ENCODE results near the gene TRAF1.
"Not testable (repeated sequence)": the region's sequence is repeated elsewhere in the genome, so short reads cannot be mapped to it uniquely, and the experiment has no call there.

The TRAF1 gene, protein sequence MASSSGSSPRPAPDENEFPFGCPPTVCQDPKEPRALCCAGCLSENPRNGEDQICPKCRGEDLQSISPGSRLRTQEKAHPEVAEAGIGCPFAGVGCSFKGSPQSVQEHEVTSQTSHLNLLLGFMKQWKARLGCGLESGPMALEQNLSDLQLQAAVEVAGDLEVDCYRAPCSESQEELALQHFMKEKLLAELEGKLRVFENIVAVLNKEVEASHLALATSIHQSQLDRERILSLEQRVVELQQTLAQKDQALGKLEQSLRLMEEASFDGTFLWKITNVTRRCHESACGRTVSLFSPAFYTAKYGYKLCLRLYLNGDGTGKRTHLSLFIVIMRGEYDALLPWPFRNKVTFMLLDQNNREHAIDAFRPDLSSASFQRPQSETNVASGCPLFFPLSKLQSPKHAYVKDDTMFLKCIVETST

DNA sequence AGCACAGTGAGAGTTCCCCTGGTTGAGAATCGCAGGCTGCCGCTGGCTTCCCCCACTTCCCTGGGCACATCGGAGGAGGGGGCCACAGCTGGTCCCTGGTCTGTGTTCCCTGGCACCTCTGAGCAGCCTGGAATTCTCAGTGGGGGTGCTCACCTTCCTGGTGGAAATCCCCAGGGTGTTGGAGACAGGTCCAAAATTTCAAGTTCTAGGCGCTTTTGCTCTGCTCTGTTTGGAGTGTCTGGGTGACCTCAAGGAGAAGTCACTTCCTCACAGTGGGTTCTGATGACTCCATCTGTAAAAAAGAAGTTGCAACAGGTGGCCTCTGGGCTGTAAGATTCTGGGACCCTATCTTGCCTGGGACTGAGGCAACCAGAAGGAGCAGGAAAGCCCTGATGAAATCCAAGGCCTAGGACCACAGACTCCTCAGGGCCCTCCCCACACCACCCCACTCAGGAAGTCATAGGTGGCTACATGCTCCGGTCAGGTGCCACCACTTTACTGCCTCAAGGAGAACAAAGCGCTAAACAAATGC, at the start of gene TRAF1:
Gene TRAF1 (minus strand): TSS at position 400 of the 532 bp plus-strand sequence. CDS start 721 bp downstream, outside the sequence.
- no peak for DNase-seq (ENCODE audit: low spot score)

DNA sequence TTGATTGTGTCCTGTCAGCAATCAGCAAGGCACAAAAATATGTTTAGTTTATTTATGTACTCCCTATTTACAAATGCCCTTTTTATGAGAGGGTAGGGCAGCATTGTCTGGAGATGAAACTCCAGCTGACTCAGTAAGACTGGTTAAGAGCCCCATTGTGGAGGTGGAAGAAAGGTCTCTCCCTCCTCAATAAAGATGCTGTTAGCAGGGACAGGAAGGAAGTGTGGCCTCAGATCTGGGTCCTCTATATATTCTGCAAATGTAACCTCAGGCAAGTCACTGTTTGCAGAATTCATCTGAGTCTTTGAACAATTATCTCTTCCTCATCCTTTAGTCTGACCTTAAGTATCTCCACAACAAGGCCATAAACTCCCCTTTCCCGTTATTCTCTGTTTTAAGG, 48.3 kb upstream of the TRAF1 start:
- no peak for DNase-seq (ENCODE audit: low spot score)

DNA sequence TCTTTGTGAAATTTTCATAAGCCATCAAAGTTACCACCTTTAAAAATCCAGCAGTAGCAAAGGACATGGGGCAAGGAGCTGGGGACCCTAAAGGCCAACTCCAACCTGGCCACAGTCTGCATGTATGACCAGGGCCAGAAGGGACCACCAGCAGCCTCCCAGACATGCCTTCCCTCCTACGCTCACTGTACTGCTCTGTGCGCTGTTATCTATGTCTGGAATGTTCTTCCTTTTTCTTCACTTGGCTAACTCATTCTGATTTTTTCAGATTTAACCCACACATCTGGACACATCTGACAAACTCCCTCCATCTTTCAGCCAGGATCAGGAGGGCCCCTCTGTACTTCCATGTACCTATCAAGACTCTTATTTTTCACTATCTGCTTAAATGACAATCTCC, 47.6 kb upstream of the TRAF1 start:
- no peak for DNase-seq (ENCODE audit: low spot score)

DNA sequence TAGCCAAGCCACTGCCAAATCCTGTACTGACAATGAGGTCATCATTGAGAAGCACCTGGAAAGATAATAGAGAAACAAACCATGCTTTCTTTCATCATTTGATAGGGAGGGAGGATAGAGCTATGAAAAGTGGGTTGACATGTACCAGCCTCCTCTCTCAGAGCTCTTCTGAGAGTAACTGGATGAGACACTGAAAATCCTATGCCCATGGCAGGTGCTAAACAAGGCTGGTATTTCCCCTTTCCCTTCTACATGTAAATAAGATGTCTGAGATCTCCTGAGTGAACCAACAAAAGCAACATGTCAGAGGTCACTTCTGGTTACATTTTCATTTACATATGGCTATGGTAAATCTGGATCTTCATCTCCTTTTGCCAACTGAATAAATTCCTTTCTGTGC, 45.3 kb upstream of the TRAF1 start:
- no peak for DNase-seq (ENCODE audit: low spot score)

DNA sequence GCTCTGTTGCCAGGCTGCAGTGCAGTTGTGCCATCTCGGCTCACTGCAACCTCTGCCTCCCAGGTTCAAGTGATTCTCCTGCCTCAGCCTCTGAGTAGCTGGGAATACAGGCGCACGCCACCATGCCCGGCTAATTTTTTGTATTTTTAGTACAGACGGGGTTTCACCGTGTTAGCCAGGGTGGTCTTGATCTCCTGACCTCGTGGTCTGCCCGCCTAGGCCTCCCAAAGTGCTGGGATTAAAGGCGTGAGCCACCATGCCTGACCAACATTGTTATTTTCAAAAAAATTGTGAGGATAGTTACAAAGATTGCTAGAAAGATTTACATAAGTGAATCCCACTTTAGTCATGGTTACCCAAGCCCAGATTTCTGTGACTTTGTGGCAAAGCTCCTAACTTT, 44.9 kb upstream of the TRAF1 start:
- not testable (repeated sequence) for DNase-seq (ENCODE audit: low spot score)

DNA sequence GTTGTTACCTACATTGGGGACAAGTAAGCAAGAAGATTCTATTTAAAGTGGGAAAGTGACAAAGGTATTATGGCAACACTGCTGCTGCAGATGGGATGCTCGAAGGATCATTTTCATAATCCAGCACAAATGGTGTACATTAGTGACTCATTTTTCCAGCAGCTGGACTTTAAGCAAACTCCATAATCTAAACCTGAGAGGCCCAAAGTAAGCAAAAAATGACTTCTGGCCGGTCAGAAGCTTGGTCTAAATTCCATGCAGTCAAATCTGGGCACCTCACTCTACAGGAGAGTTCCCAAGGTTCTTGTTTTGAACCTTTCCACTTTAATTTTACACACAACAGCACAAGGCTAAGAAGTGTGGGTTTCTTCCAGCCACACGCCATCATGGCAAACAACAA, 43.6 kb upstream of the TRAF1 start:
- DNase-seq (ENCODE audit: low spot score) = peak; percentile 18

DNA sequence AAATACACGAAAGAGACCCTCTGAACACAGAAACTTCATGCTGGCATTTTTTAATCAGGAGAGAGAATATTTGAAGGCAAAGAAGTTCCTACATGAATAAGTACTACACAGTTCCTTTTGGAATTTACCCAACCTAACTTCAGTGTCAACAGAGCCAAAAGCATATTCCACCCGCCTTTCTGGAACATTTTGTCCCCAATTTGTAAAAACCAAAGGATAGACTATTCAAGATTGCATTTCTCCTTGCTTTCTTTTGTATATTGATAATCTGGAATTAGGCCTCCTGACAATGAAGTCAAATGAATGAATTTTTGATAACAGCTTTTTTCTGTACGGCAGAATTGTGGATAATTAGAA, 39.4 kb upstream of the TRAF1 start:
- no peak for DNase-seq (ENCODE audit: low spot score)

DNA sequence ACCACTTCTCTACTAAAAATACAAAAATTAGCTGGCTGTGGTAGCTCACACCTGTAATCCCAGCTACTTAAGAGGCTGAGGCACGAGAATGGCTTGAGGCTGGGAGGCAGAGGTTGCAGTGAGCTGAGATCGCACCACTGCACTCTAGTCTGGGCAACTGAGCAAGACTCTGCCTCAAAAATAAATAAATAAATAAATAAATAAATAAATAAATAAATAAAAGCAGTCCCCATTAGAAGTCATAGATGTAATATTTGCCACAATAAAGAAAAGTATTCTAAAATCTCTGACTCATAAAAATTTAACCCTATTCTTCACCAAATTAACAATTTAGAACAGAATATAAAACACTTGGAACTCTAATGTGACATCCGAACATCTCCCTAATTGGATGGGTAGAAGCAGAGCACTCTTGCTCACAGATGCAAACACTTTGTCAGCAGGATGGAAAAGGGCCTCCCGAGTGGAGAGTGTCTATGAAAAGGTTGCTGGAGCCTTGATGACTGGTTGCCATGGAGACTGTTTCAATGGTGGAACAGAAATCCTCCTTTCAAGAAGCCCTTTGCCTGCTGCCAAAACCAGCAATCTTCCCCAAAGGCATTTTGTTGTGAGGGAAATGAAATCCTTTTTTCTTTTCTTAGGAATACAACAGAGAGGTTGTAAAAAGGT, 38.9 kb upstream of the TRAF1 start:
- DNase-seq (ENCODE audit: low spot score) = no peak

DNA sequence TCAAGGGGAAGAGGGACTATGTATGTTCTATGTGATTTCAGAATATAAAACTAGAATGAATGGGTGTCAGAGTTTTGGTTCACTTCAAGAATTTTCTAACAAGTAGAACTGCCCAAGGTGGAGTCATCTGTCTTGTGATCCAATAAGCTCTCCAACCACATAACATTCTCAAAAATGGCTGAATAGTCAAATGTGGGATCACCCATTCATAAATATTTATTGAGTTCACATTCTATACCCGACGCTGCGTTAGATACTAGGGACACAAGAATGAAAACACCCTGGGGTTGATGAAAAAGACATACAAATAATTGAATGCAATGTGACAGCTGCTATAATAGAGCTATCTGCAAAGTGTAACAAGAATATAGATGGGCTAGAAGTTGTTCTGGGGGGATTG, 35.3 kb upstream of the TRAF1 start:
- no peak for DNase-seq (ENCODE audit: low spot score)

DNA sequence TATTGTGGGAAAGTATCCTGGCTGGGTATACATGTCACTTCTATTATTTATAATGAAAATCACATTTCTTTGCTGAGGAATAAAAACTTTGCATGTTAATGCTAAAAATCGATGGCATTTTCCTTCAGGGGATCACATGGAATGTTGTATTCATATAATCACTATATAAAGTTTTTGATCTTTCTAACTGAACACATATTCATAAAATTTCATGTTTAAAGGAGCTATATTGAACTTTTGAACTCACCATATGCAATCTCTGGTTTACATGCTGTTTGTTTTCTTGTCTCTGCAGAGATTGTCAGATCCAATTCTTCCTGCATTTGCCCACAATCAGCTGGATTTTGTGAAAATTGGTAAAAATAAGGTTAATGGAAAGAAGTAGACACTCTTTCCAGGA, 33.4 kb upstream of the TRAF1 start:
- no peak for DNase-seq (ENCODE audit: low spot score)

DNA sequence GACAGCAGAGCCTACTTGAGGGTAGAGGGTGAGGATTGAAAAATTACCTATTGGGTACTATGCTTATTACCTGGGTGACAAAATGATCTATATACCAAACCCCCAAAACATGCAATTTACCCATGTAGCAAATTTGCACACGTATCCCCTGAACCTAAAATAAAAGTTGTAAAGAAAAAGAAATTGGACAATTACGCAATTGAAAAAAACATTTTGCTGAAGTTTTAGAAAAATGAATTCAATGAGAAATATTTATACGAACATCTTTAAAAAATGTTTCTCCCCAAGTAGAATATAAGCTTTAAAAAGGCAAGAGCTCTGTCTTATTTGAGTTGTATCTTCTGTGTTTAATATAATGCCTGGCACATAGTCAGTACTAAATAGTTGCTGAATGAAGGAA, 30.3 kb upstream of the TRAF1 start:
- DNase-seq (ENCODE audit: low spot score) = no peak

DNA sequence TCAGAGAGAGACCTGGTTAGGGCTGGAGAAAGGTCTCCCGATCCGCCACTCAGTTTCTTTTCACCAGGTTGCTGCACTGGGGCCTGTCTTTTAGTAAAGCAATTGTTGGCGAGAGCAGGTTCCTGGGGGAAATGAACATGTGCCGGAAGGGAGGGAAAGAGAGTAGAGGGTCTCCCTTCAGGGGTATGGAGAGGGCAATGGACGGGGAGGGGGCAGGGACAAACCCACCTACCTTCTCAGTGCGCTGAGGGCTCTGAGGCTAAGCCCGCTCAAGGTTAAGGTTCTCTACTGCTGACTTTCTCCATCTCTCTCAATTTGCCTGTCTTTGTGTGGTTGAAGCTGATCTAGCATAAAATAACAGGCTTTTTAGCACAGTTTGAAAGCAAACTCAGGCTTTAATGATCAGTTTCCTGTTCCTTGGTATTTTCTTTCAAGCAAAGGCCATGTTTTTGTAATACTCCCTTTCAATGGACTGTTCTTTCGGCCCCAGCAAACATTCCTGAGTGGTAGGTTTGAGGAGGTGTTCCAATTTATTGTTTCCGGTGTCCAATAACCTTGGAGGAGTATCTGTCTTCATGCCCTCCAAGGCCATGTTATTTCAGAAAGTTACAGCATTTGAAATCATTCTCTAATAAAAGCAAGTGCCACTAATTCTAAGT, 25.5 kb upstream of the TRAF1 start:
- DNase-seq (ENCODE audit: low spot score) = no peak

DNA sequence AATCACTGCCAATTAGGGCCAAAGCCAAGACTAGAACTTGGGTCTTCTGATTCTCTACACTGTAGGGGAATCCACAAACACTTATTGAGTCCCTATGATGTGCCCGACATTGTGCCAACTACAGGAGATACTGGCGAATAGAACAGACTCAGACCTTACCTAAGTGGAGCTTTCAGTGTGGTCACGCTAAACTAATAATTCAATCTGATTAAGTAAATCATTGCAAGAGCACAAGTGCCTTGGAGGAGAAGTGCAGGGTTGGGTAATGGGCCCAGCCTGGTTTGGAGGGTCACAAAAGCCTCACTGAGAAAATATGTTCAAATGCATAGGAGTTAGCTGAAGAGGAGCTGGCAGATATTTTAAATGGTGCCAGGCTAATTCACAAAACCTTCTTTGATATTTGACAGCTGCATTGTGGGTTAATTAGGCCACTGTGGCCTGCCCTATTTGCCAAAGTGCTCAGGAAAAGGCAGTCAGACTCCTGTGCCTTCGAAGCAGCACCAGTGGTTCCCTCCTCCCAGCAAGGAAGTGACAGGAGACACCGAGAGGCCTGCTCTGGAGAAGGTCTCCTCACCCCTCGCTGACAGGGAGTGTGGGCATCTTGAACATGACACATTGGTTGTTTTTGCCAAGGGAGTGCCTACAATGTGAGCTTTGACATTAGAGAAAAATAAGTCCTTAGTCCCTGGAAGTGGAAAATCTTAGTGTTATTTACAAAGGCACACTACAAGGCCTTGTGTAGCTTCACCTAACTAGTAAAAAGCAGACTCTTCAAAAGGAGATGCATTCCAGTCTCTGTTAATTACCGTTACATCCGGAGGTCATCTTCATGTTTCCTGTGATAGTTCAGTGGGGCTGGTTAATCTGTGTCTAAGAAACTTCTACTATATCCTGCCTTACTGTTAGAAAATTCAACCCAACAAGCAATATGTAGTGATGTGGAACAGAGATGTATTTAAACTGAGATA, 24.1 kb upstream of the TRAF1 start:
- DNase-seq (ENCODE audit: low spot score) = no peak

DNA sequence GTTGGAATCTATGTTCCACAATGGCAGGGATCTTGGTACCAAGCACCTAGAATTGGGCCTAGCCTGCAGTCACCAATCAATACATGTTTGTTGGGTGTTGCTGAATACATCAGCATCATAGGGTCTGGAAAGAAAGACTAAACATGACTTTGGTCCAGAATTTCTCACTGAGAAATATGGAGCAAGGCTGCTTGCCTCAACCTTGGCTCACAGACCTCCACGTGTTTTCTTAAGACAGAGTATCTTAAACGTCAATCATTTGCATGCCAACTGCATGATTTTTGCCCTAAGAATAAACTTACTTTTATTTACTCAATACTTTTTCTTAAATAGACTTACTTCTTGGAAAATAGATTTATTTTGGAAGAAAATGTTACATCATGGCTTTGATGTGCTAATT, 22.7 kb upstream of the TRAF1 start:
- no peak for DNase-seq (ENCODE audit: low spot score)

DNA sequence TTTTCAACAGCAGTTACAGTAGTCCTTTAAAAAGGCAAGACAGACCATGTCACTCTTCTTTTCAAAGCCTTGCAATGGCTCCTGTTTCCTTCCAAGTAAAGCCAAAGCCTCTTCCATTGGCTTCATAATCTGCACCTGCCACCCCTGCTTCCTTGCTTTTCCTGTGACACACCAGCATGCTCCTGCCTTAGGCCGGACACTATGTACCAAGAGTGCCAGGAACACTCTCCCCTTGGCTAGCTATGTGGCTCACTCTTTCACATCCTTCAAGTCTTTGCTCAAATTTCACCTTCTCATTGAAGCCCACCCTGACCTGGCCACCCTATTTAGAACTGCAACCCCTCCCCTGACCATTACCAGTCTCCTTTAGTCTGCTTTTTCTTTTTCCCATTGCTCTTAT, 22.2 kb upstream of the TRAF1 start:
- no peak for DNase-seq (ENCODE audit: low spot score)

DNA sequence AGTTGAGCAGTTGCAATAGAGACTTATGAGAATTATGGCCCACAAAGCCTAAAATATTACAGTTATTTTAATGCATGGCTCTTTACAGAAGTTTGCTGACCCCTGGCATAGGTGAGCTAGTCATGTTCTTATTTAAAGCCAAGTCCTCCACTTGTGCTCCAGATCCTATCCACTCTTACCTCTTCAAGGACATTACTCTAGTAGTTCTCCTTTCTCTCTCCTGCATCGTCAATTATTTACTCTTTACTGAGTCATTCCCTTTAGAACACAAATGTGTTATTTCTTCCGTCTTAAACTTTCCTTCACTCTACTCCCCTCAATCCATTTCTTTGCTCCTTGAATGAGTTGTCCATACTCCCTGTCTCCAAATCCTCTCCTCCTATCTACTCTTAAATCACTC, 20.6 kb upstream of the TRAF1 start:
- DNase-seq (ENCODE audit: low spot score) = no peak

DNA sequence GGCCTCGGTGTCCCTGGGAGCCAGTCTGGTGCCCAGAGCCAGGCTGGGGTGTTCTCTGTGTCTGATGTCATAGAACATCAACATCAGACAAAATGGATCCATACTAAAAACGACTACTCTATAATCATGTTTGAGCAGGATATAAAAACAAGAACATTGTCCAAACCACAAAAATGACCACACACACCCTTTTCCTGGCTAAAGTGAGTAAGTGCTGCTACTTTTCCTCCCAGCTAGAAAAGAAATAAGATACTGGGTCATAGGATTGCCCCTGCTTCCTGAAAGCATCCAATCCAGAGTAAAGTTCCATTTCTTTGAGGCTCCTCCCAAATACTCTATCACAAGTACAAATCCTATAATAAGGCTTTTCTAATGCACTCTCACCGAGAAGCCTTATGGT, 19.7 kb upstream of the TRAF1 start:
- DNase-seq (ENCODE audit: low spot score) = peak; percentile 36

DNA sequence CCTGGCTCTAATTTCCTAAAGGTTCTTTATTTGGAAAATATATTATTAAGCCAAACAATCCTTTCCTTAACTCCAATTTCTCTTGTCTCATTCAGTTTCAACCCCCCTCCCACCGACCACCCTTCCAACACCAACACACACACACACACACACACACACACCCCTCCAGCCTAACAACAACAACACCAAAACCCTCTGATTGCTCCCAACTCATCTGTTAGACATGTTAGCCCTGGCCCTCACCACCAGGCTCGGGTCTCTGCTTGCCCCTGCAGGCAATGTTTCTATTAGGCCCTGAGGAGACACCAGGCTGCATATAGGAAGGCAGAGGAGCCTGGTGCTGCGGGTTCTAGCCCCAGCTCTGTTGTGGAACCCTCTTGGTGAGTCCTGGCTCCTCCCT, 18.4 kb upstream of the TRAF1 start:
- no peak for DNase-seq (ENCODE audit: low spot score)

DNA sequence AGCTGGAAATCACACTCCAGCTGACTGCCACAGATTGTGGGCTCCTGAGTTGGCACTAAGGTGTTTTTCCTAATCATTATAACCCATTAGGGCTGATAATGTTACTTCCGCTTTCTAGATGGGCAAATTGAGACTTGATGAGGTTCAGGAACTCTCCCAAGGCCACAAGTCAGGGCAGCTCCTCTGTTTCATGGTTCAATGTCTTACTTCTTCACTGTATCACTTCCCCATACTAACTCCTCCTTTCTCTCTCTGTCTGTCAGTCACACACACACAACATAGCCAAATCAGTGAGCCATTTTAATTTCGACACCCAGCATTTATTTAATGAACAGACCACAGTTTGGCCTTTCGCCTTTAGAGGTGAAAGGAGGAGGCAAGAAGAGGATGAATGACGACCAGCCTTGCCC, 17.8 kb upstream of the TRAF1 start:
- DNase-seq (ENCODE audit: low spot score) = no peak

DNA sequence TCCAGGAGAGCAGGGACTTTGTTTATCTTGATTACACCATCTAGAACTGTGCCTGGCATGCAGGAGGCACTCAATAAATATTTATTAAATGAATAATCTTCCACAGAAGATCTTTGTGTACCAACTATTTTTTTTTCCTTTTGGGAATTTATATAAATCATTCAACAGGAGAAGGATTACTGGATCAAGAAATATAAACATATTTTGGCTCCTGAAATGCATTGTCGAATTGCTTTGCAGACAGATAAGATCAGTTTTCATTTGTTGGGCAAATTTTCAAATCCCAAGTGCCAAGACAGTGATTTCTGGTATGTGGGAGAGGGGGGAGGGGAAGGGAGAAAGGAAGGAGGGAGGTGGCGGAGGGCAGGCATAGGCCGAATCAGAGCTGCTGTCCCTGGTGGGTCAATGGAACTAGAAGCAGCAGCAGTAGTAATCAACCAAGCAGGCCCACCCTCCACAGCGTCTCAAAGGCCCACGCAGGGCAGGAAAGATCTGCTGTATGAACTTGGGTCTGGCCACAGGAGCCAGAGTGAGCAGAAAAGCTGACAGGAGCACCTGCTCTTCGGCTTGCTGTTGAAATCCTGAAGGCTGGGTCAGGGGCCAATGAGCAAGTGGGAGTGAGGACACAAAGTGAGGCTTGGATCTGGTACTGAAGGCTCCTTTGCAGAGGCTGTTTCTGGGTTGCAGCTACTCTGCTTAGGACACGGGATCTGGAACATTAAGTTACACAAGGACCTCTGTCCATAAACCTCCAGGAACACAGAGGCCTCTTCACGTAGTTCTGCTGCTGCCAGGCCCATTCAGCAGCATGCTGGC, 15.8 kb upstream of the TRAF1 start:
- DNase-seq (ENCODE audit: low spot score) = no peak
